ENCODE data around the gene MYRF.

DNA sequence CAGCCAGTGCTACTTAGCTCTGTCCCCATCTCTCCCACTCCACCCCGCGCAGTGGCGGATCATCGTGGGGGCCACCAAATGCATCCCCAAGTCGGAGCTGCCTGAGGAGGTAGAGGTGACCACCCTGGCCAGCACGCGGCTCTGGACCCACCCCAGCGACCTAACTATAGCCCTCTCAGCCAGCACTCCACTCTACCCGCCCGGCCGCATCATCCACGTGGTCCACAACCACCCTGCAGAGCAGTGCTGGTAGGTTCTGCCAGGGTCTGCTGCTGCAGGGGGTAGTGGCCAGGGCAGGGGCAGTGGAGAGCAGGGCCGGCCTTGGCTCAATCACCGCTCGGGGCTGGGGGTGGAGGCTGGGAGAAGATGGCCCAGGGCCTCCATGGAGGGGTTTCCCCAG, 13.0 kb upstream of the MYRF start:
- TF ChIP-seq, protein P1, sequence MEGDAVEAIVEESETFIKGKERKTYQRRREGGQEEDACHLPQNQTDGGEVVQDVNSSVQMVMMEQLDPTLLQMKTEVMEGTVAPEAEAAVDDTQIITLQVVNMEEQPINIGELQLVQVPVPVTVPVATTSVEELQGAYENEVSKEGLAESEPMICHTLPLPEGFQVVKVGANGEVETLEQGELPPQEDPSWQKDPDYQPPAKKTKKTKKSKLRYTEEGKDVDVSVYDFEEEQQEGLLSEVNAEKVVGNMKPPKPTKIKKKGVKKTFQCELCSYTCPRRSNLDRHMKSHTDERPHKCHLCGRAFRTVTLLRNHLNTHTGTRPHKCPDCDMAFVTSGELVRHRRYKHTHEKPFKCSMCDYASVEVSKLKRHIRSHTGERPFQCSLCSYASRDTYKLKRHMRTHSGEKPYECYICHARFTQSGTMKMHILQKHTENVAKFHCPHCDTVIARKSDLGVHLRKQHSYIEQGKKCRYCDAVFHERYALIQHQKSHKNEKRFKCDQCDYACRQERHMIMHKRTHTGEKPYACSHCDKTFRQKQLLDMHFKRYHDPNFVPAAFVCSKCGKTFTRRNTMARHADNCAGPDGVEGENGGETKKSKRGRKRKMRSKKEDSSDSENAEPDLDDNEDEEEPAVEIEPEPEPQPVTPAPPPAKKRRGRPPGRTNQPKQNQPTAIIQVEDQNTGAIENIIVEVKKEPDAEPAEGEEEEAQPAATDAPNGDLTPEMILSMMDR (IDR thresholded peaks at IDR 0.05) = no peak
- TF ChIP-seq POLR2A (IDR thresholded peaks at IDR 0.05) = no peak

Data from heart left ventricle (tissue), 13 donors.